Fibroblast of lung (primary cell): ENCODE measurements around the gene GPR162. TPM values are rescaled to one million over a fixed set of nuclear protein-coding genes. Genes with fewer than 3 reads are reported as not detected.

Source experiments
- DNase-seq, 2 donors: peaks; one replicate each; pipeline versions ENCODE4 v3.0.0 to v3.0.0-alpha.2; 2010; ENCODE audit warnings: low read depth in 2 of 2
- H2AFZ ChIP-seq: 2 replicates; pipeline ENCODE4 v1.5.1; 2012; ENCODE audit warnings: low read length, control low read depth, inconsistent platforms
- H3K27ac ChIP-seq: 2 replicates; pipeline ENCODE4 v1.5.1; 2011; ENCODE audit warnings: low read length, control low read depth; ENCODE audit not compliant: insufficient read depth
- H3K27me3 ChIP-seq: 2 replicates; pipeline ENCODE4 v1.5.1; 2011; ENCODE audit warnings: mild to moderate bottlenecking, low read length; ENCODE audit not compliant: control insufficient read depth, insufficient read depth
- H3K36me3 ChIP-seq: 2 replicates; pipeline ENCODE4 v1.5.1; 2011; ENCODE audit warnings: low read length; ENCODE audit not compliant: control insufficient read depth, insufficient read depth
- H3K4me1 ChIP-seq: 2 replicates; pipeline ENCODE4 v1.5.1; 2011; ENCODE audit warnings: low read length; ENCODE audit not compliant: control insufficient read depth, insufficient read depth; ENCODE audit errors: extremely low read depth
- H3K4me2 ChIP-seq: 2 replicates; pipeline ENCODE4 v1.5.1; 2011; ENCODE audit warnings: low read length, control low read depth; ENCODE audit not compliant: insufficient read depth; ENCODE audit errors: extremely low read depth
- H3K4me3 ChIP-seq, 4 experiments: fragments of 200-600 bp in 1 of 4; sonication (generic) in 1 of 4; replicated peaks in 1 of 4; 2 replicates each; pipeline ENCODE4 v1.5.1; 2011 to 2016; ENCODE audit warnings: low read length in 4 of 4, low read depth in 3 of 4, mild to moderate bottlenecking in 3 of 4, control low read depth in 2 of 4, inconsistent platforms in 1 of 4, mixed read lengths in 1 of 4; ENCODE audit not compliant: insufficient read depth in 1 of 4; ENCODE audit errors: control extremely low read depth in 1 of 4
- H3K79me2 ChIP-seq: 2 replicates; pipeline ENCODE4 v1.5.1; 2012; ENCODE audit warnings: mild to moderate bottlenecking, low read length, inconsistent platforms; ENCODE audit not compliant: control insufficient read depth, insufficient read depth
- H3K9ac ChIP-seq: 2 replicates; pipeline ENCODE4 v1.5.1; 2011; ENCODE audit warnings: mild to moderate bottlenecking, low read length, control low read depth; ENCODE audit not compliant: insufficient read depth
- H3K9me3 ChIP-seq: 2 replicates; pipeline ENCODE4 v1.5.1; 2012; ENCODE audit warnings: low read depth, low read length; ENCODE audit not compliant: control insufficient read depth, insufficient read depth
- H4K20me1 ChIP-seq: 2 replicates; pipeline ENCODE4 v1.5.1; 2011; ENCODE audit warnings: low read length; ENCODE audit not compliant: control insufficient read depth, insufficient read depth; ENCODE audit errors: extremely low read depth
- EZH2 ChIP-seq: IDR thresholded peaks from 2 replicates; pipeline ENCODE4 v1.5.1; 2012; ENCODE audit warnings: low read length, control low read depth, mild to moderate bottlenecking; ENCODE audit errors: missing control alignments
- polyA plus RNA-seq, 2 donors: library from polyadenylated mRNA; depleted of rRNA in 1 of 2; stranded (reverse) in 1 of 2; unstranded in 1 of 2; fragments of >200 nt; gene quantifications; 2 replicates each; pipeline ENCODE4 v1.2.1, GENCODE V29; 2011 to 2012; ENCODE audit warnings: missing spikeins in 1 of 2
- total RNA-seq: library from RNA; depleted of rRNA; stranded (reverse); fragments of >200 nt; gene quantifications from 2 replicates; pipeline ENCODE4 v1.2.1, GENCODE V29; 2014
- TF ChIP-seq, protein P1 (sequence below), 2 donors: IDR thresholded peaks in 1 of 2; conservative IDR thresholded peaks in 1 of 2; 1 replicate in 1 of 2; 2 replicates in 1 of 2; pipeline ENCODE4 v1.5.1; 2011 to 2012; ENCODE audit warnings: low read length in 2 of 2, control low read depth in 1 of 2, inconsistent platforms in 1 of 2, low read depth in 1 of 2, mild to moderate bottlenecking in 1 of 2

Gene GPR162
- total and polyA plus RNA-seq, 2 donors (not counting 1 experiment from before 2014, with no cell fraction given), result 5.6 to 11.1 TPM

DNA sequence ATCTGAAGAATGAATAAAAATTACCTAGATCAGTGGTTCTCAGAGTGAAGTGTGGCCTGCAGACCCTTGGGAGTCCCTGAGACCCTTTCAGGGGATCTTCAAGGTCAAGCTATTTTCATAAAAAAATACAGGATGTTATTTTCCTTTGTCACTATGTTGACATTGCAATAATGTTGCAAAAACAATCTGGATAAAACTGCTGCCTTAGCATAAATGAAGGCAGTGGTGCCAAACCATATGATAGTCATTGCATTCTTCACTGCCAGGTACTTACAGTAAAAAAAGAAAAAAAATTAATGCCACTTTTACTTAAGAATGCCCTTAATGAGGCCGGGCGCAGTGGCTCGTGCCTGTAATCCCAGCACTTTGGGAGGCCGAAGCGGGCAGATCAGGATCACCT is 34.3 kb upstream of the GPR162 start:
- Histone ChIP-seq H3K27me3 (no peaks in the 10 kb centered on the region), H2AFZ (no peak overlapping the region), H3K9me3 (no peaks in the 10 kb centered on the region), H3K4me3 (no peak overlapping the region), H3K79me2 (peaks cover 21% of the 10 kb centered on the region), H3K9ac (no peak overlapping the region), H3K4me1 (no peaks in the 10 kb centered on the region), H3K4me2 (no peak overlapping the region), H3K27ac (no peak overlapping the region), H3K36me3 (no peaks in the 10 kb centered on the region), H4K20me1 (no peaks in the 10 kb centered on the region)
- TF ChIP-seq, protein P1, sequence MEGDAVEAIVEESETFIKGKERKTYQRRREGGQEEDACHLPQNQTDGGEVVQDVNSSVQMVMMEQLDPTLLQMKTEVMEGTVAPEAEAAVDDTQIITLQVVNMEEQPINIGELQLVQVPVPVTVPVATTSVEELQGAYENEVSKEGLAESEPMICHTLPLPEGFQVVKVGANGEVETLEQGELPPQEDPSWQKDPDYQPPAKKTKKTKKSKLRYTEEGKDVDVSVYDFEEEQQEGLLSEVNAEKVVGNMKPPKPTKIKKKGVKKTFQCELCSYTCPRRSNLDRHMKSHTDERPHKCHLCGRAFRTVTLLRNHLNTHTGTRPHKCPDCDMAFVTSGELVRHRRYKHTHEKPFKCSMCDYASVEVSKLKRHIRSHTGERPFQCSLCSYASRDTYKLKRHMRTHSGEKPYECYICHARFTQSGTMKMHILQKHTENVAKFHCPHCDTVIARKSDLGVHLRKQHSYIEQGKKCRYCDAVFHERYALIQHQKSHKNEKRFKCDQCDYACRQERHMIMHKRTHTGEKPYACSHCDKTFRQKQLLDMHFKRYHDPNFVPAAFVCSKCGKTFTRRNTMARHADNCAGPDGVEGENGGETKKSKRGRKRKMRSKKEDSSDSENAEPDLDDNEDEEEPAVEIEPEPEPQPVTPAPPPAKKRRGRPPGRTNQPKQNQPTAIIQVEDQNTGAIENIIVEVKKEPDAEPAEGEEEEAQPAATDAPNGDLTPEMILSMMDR (conservative IDR thresholded peaks at IDR 0.05 in 1 of 2, IDR thresholded peaks at IDR 0.05 in 1 of 2; ENCODE audit: low read depth in 1 of 2, low read length in 2 of 2), result no peak
- TF ChIP-seq EZH2, result no peak
- no peak for DNase-seq

- Histone ChIP-seq H2AFZ (peak within 1 kb of the TSS; percentile 74), H3K4me2 (peak within 1 kb of the TSS; percentile 59), H3K4me1 (peaks cover 3% of the 10 kb centered on the region), H3K9me3 (no peaks in the 10 kb centered on the region), H3K27ac (peak within 1 kb of the TSS; percentile 74), H4K20me1 (no peaks in the 10 kb centered on the region), H3K4me3 (peak within 1 kb of the TSS; percentile 38 to 60 (median 52)), H3K27me3 (no peaks in the 10 kb centered on the region), H3K36me3 (peaks cover 2% of the 10 kb centered on the region), H3K9ac (peak within 1 kb of the TSS; percentile 44), H3K79me2 (peaks cover 23% of the 10 kb centered on the region)
- peak in 1 of 2 donors; percentile 50 for DNase-seq
- TF ChIP-seq, protein P1 (conservative IDR thresholded peaks at IDR 0.05 in 1 of 2, IDR thresholded peaks at IDR 0.05 in 1 of 2; ENCODE audit: low read depth in 1 of 2, low read length in 2 of 2), result no peak
- no peak for TF ChIP-seq EZH2
Observed at GRCh38 chr12:6788972-6789924, 32.4 kb upstream of the GPR162 start, which contains the start of gene CD4. Gene CD4, plus strand, starts transcription at chr12:6789528. Its CDS starts 10,611 bp downstream, at chr12:6800139.

- TF ChIP-seq, protein P1 (conservative IDR thresholded peaks at IDR 0.05 in 1 of 2, IDR thresholded peaks at IDR 0.05 in 1 of 2; ENCODE audit: low read depth in 1 of 2, low read length in 2 of 2), result no peak
- no peak for TF ChIP-seq EZH2
- Histone ChIP-seq H3K4me2 (peak overlapping the region; percentile 39), H3K36me3 (peaks cover 2% of the 10 kb centered on the region), H3K27me3 (no peaks in the 10 kb centered on the region), H3K9ac (peak overlapping the region; percentile 34), H3K79me2 (peaks cover 23% of the 10 kb centered on the region), H4K20me1 (no peaks in the 10 kb centered on the region), H3K4me3 (peak overlapping the region; percentile 38 to 60 (median 52)), H3K4me1 (peaks cover 3% of the 10 kb centered on the region), H2AFZ (peak overlapping the region; percentile 64), H3K27ac (peak overlapping the region; percentile 53), H3K9me3 (no peaks in the 10 kb centered on the region)
- DNase-seq, result no peak
Observed at GRCh38 chr12:6790496-6791150, 31.0 kb upstream of the GPR162 start.
